HEK293 (cell line): ENCODE data around the gene UTP18.

Experiments
- CTCF ChIP-seq: fragments of 450-650 bp; formaldehyde crosslinking; IDR thresholded peaks from 2 replicates; pipeline ENCODE4 v1.5.1; 2016; ENCODE audit warnings: missing biosample characterization, missing genetic modification characterization
- YY1 ChIP-seq: fragments of 450-650 bp; formaldehyde crosslinking; IDR thresholded peaks from 2 replicates; pipeline ENCODE4 v1.5.1; 2018; ENCODE audit warnings: missing biosample characterization, missing genetic modification characterization
- ZBTB11 ChIP-seq: fragments of 450-650 bp; formaldehyde crosslinking; conservative IDR thresholded peaks from 2 replicates; pipeline ENCODE4 v1.5.1; 2016; ENCODE audit warnings: low read depth, missing biosample characterization, missing genetic modification characterization
- ZNF10 ChIP-seq: fragments of 450-650 bp; formaldehyde crosslinking; IDR thresholded peaks from 2 replicates; pipeline ENCODE4 v1.5.1; 2017; ENCODE audit warnings: missing biosample characterization, missing genetic modification characterization
- ZNF133 ChIP-seq: fragments of 450-650 bp; formaldehyde crosslinking; IDR thresholded peaks from 2 replicates; pipeline ENCODE4 v1.5.1; 2016; ENCODE audit warnings: missing biosample characterization, missing genetic modification characterization
- ZNF223 ChIP-seq: fragments of 450-650 bp; formaldehyde crosslinking; IDR thresholded peaks from 2 replicates; pipeline ENCODE4 v1.5.1; 2016; ENCODE audit warnings: missing biosample characterization, missing genetic modification characterization
- ZNF768 ChIP-seq: fragments of 450-650 bp; formaldehyde crosslinking; IDR thresholded peaks from 2 replicates; pipeline ENCODE4 v1.5.1; 2018; ENCODE audit warnings: missing biosample characterization, mild to moderate bottlenecking, missing genetic modification characterization
- TF ChIP-seq, protein P1 (sequence below): fragments of 450-650 bp; formaldehyde crosslinking; IDR thresholded peaks from 2 replicates; pipeline ENCODE4 v1.5.1; 2016; ENCODE audit warnings: missing biosample characterization, missing genetic modification characterization

- TF ChIP-seq CTCF (no peak), YY1 (tag by site-specific recombination) (no peak), ZNF223 (no peak), ZNF10 (tag by site-specific recombination) (no peak), ZNF133 (tag by site-specific recombination) (no peak), ZBTB11 (no peak), ZNF768 (no peak)
- TF ChIP-seq, protein P1, sequence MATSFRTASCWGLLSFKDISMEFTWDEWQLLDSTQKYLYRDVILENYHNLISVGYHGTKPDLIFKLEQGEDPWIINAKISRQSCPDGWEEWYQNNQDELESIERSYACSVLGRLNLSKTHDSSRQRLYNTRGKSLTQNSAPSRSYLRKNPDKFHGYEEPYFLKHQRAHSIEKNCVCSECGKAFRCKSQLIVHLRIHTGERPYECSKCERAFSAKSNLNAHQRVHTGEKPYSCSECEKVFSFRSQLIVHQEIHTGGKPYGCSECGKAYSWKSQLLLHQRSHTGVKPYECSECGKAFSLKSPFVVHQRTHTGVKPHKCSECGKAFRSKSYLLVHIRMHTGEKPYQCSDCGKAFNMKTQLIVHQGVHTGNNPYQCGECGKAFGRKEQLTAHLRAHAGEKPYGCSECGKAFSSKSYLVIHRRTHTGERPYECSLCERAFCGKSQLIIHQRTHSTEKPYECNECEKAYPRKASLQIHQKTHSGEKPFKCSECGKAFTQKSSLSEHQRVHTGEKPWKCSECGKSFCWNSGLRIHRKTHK (tag by site-specific recombination): no peak
Measured at GRCh38 chr17:51319186-51319585, 58.8 kb downstream of the UTP18 start.
